ENCODE results near the gene BRIP1.

DNA sequence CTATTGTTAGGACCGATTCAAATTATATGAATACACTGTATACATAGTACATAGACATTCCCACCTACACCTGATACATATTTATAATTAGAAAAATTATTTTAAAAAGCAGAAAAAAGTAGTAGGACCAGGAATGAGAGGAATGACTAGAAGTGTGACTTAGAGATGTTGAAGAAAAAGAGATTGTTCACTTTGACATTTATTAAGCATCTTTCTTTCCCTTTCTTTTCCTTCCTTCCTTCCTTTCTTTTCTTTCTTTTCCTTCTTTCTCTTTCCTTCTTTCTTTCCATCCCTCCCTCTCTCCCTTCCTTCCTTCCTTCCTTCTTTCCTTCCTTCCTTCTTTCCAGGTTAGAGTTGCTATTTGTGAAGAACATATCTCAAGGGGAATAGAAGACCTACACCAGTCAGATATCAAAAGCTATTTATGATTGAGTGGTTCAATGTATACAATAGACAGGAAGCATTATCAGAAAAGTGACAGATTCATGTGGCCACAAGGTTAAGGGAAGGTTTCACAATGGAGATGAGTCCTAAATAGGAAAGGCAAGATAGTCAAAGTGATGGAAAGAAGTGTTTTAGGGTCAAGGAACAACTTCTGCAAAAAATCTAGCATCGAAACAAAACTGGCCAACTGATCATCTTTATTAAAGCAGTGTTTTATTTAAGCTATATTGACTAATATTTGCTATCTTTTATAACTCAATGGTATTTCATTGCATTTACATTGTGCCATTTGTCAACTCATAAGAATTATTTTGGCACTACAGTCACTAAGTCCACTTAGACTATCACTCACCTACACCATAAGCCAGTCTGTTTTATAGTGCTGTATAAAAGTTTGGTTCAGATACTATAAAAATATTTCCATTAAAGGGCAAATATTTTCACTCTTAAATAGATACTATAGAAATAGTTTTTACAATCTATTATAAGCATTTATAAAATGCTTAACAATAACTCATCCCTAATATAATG is 218.2 kb downstream of the BRIP1 start:
- no peak for TF ChIP-seq POLR2AphosphoS5 (IDR thresholded peaks at IDR 0.05; ENCODE audit: low read depth, low read length)
- TF ChIP-seq POLR2A (IDR thresholded peaks at IDR 0.05; ENCODE audit: low read depth, low read length) = no peak
